HG03565 (cell line): ENCODE data around the gene SMIM3.

Source experiments
- ATAC-seq: cut with Tn5 transposase; IDR thresholded peaks from one replicate; pipeline ENCODE4 v1.9.1; 2021; ENCODE audit warnings: mild to moderate bottlenecking, moderate library complexity; ENCODE audit not compliant: unreplicated experiment

SMIM3 gene

DNA sequence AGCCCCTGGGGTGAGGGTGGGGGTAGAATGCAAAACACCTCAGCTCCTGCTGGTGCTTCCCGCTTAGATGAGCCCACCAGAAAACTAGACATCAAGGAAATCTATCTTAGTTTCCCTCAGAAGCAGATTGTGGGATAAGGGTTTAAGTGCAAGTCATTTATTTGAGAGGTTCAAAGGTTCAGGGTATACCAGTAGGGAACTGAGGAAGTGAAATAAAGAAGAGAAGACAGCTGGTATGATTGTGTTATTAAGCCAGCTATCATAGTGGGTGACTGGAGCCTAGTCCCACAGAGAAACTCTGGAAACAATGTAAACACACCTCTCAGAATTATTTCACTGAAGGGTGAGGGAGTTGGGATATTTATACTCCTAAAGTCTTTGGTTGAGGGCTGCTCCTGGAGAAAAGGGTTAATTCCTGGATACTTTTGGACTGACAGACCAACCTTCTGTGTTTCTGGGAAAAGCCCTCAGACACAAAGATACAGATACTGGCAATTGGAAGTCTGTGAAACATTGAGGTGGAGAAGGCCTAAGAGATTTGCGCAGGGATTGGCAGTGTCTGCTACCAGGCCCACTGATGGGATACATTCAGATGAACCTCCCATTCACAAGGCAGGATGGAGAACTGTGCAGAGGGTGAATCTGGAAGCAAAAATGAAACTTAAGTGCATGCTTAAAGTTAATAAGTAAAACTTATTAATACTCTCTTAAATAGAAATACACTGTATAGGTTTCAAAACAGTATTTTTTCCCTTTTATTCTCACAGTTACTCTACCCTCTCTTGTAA lies 13.4 kb upstream of the SMIM3 start:
- ATAC-seq: no peak

DNA sequence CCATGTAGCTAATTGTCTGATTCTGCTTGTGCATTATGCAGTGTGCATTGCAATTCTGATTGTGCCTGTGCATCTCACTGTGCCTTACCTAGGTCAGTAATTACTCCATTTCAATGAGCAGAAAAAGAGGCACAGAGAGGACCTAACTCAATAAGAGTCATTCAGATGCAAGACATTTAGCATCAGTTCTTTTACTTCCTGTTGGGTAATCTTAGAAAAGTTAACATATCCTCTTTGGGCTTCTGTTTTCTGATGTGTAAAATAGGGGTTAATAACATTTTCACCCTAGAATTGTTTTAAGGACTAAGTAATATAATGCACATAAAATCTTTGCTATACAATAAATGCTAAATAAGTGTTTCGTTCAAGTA lies 12.8 kb upstream of the SMIM3 start:
- ATAC-seq: no peak

DNA sequence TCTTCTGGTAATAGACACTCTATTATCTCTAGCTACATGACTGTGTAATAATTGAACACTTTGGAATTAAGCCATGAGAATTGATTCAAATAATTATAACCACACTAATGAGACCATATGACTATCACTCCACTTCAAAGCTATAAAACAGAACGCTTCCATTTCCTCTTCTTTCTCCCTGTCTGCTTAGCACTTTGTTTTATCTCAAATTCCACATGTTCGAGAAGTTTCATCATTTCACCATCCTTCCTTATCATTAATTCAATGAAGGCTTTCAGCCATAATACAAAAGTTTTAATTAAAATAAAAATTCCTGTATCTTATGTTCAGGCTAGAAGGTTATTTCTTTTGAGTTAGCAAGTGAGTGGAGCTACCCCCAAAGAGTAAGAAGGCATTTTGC lies 12.3 kb upstream of the SMIM3 start:
- no peak for ATAC-seq

DNA sequence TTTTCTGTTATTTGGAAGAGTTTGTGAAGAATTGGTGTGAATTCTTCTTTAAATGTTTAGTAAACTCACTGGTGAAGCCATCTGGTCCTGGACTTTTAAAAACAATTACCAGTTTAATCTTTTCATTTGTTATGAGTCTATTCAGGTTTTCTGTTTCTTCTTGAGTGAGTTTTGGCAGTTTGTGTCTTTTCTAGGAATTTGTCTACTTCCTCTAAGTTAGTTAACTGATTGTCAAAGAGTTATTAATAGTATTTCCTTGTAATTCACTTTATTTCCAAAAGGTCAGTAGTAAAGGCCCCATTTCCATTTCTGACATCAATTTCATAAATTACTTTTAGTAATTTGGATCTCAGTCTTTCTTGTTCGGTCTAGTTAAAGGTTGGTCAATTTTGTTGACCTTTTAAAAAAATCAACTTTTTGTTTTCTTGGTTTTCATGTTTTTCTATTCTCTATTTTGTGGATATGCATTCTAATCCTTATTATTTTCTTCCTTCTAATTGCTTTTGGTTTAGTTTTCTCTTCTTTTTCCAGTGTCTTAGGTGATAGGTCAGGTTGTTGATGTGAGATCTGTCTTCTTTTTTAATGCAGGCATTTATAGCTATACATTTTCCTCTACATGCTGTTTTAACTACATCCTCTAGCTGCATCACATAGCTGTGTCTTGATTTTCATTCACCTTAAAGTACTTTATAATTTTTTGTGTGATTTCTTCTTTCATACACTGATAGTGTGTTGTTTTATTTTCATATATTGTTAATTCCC lies 7.3 kb upstream of the SMIM3 start:
- ATAC-seq: no peak

DNA sequence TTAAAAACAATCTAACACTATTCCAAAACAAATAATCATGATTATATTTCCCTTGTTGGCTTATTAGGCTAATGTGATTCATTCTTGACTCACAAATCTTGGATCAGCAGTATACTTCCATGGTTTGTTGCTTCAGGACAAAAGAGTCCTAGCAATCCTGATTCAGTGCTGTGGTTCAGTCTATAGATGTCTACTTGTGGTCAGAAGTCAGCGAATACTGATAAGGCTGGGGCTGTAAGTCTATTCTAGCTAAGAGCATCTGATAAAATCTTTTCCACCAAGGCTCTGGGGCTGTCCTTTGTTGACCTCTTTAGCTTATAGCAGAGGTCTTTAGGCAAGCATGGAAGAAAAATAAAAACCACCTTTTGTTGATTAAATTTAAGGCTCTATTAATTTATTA lies 4.4 kb upstream of the SMIM3 start:
- ATAC-seq: no peak

DNA sequence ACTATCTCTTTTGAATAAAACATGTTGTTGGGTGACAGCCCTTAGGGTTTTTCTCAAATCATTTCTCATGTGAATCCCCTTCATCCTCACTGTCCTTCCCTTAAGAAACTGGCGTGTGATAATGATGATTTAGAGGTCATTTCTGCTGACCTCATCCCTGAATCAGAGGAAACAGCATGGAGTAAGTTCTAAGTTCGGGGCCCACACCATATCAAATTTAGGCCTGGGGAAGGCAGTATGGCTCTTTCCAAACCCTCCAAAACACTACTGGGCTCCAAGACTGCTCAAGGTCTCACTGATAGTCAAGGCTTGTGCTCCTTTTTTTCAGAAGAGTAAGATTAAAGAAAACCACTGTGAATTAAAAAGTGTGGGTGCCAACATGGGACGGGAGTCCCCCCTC lies 872 bp upstream of the SMIM3 start:
- ATAC-seq: no peak

DNA sequence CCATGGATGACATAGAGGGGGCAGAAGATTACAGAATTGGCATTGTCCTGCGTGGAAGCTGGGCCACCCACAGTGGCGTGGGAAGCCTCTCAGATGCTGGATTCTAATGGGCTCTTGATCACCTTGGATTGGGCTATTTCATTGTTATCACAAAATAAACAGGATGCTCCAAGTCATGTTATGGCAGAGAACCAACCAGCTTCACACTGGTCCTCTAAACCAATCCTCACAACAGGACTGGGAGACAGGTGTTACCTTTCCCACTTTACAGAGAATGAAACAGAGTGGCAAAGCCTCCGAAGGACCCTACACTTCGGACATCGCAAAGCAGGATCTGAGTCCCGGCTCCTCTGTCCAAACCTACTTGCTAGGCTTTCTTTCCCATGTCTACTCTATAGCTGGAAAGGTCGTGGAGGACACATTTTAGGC lies 455 bp upstream of the SMIM3 start:
- no peak for ATAC-seq

DNA sequence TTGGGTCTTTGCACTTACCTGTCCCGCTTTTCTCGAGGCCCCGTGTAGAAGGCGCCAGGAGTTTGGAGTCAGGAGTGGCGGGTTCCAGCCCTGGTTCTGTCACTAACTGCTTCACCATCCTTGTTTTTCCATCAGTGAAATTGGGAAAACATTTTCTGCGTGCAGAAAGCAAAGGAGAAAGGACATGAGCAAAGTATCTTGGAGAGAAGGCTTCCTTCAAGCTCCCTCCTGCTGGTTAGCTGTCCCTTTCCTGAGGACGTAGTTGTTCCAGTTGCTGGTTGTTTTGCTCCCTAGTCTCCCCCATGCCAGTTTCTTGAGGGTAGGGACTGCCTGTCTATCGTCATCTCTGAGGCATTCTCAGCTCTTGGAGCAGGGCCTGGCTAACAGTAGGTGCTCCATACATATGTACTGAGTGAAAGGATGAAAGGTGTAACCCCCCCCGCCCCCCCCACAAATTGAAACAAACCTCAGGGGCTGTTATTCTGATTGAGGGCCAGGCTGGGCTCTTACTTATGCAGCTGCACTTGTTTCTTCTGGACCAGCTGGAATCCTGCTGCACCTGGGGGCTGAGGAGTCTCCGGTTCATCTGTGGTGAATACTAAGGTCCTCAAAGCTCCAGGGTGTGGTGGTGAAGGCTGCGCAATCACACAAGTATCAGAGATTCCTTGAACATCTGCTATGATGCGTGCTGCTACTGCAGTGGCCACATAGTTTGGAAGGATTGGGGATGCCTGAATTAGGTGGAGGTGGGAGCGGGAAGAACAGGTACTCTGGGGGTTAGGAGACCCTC lies 1.0 kb downstream of the SMIM3 start:
- no peak for ATAC-seq

DNA sequence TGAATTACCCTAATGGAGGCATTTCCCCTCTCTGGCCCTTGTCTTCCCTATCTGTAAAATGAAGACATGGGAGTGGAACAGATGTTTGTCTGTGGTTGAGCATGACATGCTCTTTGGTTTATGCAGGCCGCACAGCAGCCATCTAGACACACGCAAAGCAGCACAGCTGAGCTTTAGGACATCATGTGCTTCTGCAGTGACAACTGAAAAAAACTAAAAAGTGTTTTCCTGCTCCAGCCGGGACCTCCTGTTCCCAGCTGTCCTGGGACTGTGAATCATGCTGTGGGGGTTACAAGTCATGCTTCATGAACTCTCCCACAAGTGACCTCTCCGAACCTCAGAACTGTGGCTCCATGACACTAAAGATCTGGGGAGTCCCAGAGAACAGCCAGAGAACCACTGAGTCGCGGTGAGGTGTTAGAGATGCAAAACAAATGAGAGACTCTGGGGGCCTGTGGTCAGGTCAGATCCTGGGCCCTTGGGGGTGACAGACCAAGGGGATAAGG lies 1.7 kb downstream of the SMIM3 start:
- peak; percentile 46 for ATAC-seq

DNA sequence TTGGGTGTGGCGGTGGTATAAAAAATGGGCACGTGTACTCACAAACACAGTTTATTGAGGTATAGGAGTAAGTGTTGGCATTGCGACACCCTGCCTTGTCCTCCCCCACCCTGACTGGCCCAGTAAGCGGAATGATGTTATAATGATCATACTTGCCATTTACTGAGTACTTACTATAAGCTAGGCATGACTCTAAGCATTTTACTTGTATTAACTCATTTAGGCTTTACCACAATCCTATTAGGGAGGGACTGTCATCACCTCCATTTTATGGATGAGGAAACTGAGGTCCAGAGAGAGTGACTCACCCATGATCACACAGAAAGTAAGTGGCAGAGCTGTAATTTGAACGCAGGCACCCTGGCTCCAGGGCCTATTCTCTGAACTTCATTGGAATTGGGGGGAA lies 2.3 kb downstream of the SMIM3 start:
- ATAC-seq: no peak

DNA sequence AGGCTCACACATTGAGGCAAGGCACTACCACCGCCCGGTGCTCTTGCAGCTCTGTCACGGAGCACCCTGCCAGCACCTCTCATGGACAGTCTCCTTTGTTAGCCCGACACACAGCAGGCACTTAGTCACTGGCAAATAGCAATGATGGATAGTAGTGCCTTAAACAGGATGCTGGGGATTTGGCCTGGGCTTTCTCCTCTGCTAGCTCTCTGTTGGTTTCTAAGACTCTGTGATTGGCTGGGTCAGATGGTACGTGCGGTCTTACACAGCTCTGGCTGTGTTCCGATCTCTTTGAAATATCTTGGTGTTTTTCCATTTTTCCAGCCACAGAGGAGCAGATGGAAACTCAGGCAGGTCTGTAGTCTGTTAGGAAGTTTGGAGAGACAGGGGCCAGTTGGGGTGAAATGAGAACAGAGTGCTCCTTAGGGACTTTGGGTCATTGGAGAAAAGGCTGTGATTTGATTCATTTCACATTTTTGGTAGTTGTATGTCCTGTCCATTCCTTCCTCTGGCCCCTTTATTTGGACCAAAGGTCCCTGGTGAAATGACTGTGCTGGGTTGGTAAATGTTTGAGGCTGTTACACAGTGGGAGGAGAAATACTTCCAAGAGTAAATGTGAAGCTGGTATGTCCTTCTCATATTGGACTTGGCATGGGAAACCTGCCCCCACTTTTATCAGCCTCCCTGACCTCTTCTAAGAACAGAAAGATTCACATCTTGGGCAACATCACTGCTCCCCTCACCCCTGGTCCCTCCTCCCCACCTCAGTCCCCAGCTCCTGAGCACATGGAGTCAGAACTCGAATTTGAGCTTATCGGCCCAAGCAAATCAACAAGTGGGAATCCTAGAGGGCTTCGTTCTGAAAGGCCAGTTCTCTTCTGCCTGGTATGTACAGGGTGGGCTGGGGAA lies 3.4 kb downstream of the SMIM3 start:
- no peak for ATAC-seq

DNA sequence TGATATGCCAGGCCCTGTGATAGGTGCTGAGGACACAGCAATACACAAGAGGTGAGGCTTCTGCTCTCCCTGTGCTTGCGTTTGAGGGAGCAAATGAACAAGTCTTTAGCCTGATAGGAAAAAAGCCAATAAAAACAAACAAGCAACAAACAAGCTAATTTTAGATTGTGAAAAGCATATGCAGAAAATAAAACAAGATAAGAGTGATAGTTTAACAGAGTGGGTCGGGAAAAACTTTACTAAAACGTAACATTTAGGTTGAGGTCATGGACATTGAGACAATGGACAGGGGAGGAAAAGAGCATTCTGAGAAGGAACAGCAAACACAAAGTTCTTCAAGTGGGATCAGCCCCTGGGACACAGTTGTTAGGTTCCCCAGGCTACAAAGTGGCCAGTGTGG lies 4.3 kb downstream of the SMIM3 start:
- no peak for ATAC-seq

DNA sequence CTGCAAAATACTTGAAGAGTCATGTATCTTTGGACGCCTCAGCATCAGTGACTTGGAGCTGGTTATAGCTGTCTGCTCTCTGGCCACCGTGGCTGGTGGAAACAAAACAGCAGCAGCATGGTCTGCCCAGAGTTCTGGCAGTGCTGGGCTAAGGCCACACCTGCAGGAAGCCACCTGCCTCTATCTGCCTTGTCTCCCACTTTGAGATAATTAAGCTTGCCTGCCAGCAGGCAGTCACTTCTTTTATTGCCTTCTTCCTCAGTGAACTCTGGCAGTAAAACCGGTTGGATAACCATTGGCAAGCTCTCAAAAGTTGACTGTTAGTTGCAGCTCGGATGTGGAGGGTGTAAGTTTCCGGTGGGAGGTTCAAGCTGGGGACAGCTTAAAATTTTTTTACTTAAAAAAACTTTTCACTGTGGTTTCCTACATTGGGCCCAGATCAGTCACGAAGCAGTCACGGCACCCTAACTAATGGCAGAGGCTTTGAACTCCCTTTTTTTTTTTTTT lies 4.9 kb downstream of the SMIM3 start:
- peak; percentile 38 for ATAC-seq

DNA sequence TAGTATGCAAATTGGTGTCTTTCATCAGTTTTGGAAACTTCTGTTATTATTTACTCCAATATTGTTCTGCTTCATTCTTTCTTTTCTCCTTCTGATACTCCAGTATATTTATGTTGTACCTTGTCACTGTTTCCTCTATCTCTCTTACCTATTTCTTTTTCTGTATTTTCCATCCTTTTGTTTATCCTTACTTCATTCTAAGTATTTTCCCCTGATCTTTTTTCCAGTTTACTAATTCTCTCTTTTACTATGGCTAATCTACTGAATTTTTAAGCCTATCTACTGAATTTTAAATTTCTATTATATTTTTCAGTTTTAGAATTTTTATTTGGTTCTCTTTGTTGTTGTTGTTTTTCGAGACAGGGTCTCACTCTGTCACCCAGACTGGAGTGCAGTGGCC lies 7.4 kb downstream of the SMIM3 start:
- ATAC-seq: no peak

DNA sequence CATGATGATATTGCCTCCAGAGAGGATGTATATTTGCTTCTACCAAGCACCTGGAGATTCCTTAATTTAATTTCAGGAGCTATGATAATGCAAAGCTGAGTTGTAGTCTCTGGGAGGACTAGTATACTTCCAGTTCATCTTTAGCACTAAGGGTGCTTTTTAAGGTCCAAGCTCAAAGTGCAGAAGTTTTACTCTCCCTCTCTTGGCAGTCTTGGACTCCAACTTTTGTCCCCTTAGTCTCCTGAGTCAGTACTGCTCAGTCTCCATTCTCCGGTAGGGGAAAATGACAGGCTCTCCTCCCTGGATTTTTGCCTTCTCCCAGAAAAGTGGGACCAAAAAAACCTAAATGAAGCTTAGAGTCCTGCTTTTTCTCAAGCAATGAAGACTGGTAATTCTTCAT lies 8.3 kb downstream of the SMIM3 start:
- ATAC-seq: no peak

DNA sequence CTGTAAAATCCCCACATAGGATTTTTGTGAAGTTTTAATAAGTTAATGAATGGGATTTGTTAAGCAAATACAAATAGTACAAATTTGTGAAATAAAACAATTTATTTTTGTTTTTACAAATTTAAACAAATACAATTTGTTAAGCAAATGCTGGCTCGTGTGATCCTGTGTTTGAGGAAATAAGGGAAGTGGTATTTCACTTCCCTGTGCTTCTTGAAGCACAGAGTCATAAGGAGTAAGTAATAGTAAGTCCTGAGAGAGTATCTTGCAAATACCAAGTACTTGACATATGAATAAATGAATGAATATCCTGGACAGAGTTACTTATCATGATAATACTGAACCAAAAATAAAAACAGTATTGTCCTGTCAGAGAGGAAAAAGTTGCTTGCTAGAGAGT lies 9.1 kb downstream of the SMIM3 start:
- no peak for ATAC-seq

DNA sequence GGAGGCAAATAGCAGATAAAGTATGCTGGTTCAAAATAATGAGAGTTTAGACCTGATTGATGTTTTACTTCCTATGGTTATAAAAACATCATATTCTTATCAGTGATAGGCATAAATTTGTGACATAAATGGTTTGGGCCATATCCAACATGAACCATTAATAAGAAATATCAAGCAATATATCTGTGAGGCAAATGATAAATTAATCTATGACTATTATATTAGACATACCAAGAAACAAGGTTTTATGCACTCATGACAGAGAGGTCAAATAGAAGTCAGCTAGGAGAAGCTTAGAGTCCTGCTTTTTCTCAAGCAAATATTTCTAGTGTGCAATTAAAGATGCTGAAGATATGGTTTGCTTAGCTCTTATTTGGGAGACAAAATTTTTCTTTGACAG lies 10.4 kb downstream of the SMIM3 start:
- ATAC-seq: no peak

DNA sequence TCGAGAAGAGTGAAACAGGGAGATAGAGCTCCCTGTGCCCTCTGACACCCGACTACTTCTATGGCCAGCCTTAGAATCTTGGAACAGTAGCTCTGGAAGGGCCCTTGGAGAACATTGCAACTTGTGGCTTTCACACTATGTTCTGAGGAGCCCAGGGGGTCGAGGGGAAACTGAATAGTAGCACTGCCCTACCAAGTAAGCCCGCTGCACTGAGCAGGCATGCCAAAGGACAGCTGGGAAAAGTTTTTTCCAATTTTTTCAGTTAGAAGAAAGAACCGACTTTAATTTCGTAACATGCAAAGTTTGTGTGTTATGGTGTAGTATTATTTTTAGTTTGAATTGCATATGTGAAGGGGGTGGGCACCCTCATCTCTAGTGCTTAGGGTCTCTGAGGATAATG lies 10.9 kb downstream of the SMIM3 start:
- no peak for ATAC-seq

DNA sequence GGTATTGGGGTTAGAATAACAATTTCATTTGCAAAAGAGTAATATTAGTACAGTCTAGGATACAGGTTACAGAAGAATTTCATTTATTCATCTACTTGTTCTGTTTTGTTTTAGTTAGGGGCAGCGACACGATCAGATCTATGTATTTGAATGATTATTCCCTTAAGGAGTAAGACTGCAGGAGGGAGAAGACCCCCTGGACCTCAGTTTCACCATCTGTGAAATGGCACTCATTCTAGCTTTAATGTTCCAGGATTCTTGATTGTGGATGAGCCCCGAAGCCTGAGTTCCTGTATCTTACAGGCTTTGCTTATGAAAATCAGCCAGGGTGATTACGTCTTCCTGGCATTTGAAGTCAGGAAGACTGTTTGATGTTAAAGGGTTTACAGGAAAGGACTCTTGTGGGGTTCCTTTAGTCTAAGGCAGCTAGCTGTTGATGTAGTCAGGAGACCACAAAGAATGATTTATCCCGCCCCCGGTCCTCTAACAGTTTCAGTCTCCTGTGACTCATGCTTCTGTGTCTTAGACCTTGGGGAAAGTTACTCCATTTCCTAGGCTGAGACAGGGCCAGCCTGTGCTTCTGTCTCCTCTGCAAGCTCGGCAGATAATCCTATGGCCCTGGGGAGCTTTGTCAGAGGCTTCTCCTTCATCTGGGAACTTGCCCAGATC lies 11.5 kb downstream of the SMIM3 start:
- ATAC-seq: peak; percentile 94

DNA sequence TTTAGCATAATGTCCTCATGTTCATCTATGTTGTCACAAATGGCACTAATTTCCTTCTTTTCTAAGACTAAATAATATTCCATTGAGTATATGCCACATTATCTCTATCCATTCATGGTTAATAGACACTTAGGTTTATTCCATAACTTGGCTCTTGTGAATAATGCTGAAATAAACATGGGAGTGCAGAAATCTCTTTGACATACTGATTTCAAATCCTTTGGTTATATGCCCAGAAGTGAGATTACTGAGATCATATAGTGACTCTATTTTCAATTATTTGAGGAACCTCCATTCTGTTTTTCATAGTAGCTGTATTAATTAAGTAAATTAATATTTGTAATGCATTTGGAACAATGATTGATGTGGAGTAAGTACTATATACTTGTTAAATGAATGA lies 13.0 kb downstream of the SMIM3 start:
- ATAC-seq: no peak
